ENCODE data around the gene ATP4B.

DNA sequence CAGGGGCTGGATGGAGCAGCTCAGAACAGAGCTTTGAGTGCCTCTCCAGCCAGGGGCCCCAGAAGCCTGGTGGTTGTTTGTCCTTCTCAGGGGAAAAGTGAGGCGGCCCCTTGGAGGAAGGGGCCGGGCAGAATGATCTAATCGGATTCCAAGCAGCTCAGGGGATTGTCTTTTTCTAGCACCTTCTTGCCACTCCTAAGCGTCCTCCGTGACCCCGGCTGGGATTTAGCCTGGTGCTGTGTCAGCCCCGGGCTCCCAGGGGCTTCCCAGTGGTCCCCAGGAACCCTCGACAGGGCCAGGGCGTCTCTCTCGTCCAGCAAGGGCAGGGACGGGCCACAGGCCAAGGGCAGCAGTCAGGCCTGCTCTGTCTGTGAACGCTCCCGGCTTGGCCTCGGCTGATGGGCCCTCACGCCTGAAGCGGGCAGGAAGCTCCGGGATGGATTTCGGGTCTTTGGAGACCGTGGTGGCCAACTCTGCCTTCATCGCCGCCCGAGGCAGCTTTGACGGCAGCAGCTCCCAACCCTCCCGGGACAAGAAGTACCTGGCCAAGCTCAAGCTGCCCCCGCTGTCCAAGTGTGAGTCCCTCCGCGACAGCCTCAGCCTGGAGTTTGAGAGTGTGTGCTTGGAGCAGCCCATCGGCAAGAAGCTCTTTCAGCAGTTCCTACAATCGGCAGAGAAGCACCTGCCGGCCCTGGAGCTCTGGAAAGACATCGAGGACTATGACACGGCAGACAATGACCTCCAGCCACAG, 9.1 kb upstream of the ATP4B start, which contains the start of gene GRK1:
- TF ChIP-seq POLR2A (IDR thresholded peaks at IDR 0.05) = no peak
- TF ChIP-seq, protein P1, sequence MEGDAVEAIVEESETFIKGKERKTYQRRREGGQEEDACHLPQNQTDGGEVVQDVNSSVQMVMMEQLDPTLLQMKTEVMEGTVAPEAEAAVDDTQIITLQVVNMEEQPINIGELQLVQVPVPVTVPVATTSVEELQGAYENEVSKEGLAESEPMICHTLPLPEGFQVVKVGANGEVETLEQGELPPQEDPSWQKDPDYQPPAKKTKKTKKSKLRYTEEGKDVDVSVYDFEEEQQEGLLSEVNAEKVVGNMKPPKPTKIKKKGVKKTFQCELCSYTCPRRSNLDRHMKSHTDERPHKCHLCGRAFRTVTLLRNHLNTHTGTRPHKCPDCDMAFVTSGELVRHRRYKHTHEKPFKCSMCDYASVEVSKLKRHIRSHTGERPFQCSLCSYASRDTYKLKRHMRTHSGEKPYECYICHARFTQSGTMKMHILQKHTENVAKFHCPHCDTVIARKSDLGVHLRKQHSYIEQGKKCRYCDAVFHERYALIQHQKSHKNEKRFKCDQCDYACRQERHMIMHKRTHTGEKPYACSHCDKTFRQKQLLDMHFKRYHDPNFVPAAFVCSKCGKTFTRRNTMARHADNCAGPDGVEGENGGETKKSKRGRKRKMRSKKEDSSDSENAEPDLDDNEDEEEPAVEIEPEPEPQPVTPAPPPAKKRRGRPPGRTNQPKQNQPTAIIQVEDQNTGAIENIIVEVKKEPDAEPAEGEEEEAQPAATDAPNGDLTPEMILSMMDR (IDR thresholded peaks at IDR 0.05) = no peak
